NCI-H2227 treated with DMSO at 0.1 percent for 48 hours (cell line): ENCODE data around the gene PPM1H.

ENCODE experiments used
- DNase-seq: peaks from one replicate; lab custom pipeline; 2025; lab: John Stamatoyannopoulos, UW

PPM1H gene

DNA sequence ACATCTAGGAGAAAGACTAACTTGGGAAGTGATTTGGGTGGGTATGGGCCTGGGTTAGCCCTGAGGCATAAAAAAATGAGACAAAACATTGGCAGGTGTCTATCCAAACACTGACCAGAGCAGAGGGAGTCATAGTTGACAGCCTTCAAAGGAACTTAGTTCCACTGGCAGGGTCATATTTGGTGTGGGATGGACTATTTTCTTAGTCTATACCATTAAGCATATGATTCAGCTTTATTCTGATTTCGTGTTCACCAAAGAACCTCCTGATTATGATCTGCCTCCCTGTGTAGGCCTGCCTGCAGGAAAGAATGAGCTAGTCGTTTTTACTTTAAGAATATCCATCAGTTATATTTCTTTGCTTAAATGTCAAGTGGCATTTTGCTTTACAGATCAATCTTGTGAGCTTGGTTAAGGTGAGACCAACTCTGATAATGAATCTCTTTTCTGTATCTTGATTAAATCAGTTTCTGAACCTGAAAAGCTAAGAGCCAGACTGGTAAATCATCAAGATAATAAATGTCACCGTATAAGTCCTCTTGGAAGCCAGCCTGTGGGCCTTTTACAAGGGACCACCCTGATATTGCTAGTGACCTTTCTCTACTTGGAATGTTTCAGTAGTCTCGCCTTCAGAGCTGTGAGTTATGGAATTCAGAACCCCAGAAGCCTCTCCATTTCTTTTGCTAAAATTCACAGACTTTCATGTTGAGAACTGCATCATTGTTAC is 285.4 kb downstream of the PPM1H start:
- no peak for DNase-seq

DNA sequence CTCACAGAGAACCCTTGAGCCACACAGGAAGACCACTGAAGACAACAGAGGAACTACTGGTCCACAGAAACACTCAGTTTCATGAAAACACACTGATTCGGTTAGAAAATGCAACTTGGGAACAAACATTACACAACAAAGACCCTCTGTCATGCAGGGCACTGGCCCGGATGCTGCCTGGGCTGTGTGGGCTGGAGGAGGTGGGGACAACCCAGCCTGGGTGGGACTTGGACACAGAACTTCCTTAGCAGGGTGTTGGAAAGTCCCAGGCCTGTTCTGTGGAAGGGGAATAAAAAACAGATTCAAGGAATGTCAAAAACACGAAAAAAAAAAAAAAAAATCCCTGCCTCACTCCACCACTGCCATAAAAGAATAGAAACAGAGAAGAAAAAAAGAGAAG is 287.4 kb downstream of the PPM1H start:
- DNase-seq, result no peak

DNA sequence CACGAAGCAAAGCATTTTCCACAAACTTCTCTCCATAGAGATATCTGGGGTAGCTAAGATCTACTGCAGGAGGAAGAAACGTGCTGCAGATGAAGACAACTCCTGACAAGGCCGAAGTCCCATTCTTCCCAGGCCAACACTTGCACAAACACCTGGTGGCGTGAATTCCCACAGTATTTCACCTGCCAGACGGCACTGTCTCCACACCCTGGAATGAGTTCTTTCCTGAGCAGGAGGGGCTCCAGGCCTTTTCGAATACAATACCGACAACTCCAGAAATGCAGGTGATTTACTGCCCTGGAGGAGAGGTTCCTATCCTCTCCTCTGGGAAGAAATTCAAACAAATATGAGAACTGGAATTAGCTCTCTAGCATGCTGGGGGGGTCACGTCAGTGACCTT is 288.4 kb downstream of the PPM1H start:
- no peak for DNase-seq

DNA sequence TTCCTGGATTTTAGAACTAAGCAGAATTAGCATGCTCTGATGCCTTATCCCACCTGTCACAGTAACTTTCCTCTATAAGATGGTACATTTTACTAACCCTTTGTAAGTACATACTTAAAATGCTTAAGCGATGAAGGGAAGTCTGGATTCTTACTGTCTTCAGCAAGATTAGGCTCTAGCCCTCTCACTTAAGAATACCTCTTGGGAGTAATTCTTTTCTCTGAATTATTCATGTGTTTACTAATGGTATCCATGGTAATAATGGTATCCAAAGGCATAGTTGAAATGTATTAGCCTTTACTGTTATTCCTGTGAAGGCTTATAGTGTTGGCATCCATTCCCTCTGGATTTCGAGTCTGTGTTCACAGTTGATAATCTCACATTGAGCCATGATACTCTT is 291.5 kb downstream of the PPM1H start:
- DNase-seq, result no peak

DNA sequence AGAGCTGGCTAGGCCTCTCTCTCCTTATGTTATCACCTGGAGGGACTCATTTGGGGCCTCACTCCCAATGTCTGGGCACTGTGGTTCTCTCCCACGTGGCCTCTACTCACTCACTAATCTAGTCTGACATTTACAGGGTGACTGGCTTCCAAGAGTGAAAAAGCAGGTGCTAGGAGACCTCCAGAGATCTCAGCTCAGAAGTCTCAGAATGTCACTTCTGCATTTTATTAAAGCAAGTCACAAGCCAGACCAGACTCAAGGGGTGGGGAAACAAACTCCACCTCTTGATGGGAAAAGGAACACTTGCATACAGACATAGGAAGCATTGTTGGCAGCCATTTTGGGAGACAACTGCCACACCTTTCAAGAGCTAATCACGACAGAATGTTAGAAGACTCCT is 292.5 kb downstream of the PPM1H start:
- no peak for DNase-seq

DNA sequence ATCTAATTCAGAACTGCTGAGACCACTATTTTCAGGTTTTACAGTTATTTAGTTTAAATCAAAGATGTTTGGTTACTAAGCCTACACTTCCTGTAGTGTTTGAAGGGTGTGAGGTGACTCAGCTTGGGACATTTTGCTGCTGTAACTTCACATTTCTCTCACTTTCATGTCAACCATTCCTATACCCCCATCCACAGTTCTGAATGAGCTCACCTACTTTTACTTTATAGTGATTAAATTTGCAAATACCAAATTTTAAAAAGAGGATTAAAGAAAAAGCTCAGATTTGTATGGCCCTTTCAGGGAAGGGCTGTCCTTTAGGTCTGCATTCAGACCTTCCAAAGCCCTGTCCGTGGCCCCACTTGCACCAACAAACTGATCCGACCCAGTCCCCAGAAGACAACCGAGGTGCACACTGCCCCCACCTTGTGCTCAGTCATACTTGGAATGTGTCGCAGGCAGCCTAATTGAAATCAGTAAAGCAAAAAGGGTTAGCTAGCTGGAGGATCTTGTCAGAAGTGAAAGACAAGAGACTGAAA is 294.0 kb downstream of the PPM1H start:
- DNase-seq, result no peak

DNA sequence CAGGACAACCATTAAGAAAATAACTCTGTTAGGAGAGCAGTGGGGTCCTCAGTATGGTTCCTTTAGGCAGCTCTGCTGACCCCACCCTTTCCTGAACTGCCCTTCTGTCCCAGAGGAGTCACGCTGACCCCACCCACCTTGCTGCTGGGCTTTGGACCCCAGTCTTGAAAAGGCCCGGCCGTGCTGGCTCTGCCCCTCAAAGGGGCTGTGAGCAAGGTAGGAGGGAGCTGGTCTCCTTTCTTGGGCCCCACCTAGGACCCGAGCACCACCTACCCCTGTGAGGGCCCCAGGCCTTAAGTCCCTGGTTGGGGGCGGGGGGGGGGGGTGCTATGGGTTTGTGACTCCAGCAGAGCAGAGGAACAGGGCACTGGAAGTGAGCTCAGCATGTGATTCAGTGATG is 297.3 kb downstream of the PPM1H start:
- no peak for DNase-seq

DNA sequence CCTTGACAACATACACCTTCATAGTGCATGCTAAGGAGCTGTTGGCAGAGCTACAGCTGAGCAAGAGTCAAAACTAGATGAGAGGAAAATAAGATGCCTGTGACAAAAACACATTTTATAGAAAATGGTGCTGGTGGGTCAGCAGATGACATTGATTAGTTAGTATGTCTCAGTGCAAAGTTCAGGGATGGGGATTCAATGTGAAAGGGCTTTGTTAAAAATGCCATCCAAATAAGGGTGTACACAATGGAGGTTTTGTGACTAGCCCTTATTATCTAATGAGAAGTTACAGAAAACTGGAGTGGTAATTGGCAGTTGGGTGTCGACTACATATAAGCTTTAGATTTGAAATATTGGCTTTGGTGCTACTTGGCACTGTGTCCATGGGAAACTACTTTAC is 299.3 kb downstream of the PPM1H start:
- no peak for DNase-seq

DNA sequence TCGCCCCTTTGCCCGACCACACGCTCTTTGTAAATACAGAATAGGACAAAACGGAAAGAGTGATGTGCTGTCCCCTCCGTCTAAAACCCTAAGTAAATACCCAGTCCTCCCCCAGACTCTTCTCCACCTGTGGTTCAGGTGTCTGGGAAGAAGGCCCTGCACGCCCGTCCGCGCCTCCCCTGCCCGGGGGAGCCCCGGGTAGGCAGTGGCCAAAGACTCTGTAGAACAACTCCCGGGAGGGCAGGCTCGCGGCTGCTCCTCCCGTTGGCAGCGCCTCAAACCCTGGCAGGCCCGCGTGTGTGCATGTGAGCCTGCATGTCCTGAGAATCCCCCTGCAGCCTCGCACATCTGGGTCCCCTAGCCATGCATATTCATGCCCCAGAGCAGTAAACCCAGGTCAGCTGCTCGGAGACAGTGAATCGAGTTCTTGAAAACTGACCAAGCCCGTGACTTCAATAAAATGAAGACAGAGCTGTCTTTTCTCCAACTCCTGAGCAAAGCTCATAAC is 302.5 kb downstream of the PPM1H start:
- no peak for DNase-seq

DNA sequence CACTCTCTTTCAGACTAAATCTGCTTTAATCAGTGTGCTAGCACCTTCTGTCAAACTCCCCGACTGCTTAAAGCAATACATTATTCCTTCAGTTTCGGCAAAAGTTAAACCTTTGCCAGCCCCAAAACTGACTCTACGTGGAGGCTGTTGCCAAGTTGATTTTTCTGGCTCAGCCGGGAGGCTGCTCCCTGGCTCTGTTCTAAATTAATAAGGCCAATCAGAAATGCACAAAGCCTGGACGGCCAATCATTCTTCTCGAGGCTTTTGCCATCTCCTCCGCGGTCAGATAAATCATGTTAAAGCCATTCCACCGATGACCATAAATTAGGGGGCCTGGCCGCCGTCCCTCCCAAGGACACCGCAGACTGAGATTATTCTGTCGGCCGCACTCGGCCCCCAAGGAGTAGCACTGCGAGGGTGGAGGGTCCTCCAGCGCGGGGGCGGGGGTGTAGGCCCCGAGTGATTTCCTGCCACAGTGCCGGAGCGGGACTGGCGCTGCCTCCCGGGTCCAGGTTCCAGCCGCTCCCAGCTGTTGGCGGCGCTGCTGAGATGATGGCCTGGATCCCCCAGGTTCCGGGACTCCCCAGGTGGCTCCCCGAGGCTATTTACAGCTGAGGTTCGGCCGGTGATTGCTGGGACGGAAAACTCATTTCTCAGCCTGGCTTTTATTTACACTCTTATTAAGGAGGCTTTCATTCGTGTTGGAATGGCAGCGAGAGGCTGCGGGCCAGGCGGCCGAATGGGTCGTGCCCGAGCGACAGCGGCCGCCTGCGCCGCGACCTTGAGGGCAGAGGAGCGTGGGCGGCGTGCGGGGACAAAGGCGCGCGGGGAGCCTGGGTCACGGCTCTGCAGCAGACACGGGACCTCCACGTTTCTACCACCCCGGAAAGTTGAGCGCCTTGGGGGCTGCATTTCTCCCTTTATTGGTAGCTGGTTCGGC is 303.2 kb downstream of the PPM1H start:
- peak; percentile 66 for DNase-seq

DNA sequence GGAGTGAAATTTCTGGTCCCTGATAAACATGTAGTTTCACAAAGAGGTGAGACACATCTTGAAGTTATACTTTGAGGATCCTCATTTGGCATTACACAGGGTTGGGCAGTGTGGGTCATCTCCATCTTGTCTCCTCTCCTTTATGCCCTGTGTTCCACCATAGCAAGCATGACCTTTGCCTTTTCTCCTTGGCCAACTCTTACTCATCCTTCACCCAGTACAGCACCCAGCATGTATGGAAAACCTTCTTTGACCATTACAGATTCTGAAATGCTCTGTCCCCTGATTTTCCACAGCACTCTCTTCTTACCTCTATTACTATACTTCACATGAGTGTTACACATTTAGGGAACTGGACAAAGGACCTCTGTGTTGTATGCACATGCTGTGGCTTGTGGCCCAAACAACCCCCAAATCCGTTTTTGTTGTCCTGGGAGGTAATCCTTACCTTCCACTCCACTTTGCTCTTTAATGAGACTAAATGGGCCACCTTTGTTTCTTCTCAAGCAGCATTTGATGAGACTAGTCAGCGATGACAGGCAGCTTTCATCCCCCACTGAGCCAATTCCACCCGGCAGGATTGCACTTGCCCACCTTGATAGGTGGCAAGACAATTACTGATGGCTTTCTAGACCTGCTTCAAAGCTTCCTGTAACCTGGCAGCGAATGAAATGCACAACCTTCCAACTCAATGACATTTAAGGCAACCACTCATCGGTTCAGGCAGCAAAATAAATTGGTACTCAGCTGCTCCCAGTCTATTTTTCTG is 304.8 kb downstream of the PPM1H start:
- no peak for DNase-seq

DNA sequence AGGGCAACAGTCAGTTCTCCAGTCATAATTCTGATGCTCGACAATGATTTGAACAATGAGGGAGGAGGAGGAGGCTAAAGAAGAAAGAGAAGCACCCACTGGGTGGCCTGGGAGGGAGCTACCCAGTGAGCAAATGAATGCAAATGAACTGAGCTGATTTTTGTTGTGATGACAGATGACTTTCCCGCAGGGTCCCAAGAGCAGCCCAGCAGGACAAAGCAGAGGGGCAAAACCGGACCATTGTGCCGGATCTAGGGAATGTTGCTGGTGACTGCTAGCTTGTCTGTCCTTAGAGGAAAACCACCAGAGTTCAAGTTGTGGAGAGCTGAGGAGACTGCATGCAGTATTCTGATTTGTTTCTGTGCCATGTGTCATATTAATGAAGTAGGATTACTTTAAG is 305.5 kb downstream of the PPM1H start:
- DNase-seq, result no peak

DNA sequence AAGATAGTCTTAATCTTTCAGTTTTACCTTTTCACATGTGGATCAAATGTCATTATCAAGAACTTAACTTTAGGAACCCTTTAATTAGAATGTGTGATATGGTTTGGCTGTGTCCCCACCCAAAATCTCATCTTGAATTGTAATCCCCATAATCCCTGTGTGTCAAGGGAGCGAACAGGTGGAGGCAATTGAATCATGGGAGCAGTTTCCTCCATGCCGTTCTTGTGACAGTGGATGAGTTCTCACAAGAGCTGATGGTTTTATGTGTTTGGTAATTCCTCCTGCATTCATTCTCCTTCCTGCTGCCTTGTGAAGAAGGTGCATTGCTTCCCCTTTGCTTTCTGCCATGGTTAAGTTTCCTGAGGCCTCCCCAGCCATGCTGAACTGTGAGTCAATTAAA is 307.8 kb downstream of the PPM1H start:
- DNase-seq, result no peak

DNA sequence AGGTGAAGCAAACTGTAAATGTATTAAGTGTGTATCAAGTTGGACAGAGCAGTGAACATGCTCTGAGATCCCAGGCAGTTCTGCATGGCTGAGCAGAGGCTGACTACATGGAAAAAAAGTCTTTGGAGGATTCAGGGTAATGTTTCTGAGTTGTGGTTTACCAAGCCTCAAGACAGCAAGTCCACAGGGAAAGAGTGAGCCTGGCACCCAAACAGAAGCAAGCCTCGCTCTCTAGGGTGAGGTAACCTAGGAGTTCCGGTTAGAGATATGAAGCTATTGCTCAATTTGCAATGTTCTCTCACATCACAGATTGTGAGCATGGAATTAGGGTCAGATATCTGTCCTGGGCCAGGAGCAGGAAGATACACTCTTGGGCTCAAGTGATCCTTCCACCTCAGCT is 309.7 kb downstream of the PPM1H start:
- no peak for DNase-seq

DNA sequence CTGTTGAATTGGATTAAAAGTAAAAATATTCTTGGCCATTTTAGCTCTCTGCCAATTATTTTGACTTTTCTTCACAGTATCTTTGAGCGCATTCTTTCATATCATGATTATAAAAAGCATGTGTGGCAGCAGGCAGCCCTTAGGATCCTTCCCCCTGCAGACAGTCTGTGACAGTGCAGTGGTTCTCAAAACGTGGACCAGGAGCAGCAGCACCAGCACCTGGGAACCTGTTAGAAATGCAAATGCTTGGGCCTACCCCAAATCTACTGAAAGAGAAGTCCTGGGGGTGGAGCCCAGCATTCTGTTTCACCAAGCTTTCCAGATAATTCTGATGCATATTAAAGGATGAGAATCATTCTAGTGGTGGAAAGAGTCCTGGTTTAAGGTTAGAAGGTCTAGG is 312.8 kb downstream of the PPM1H start:
- DNase-seq, result no peak

DNA sequence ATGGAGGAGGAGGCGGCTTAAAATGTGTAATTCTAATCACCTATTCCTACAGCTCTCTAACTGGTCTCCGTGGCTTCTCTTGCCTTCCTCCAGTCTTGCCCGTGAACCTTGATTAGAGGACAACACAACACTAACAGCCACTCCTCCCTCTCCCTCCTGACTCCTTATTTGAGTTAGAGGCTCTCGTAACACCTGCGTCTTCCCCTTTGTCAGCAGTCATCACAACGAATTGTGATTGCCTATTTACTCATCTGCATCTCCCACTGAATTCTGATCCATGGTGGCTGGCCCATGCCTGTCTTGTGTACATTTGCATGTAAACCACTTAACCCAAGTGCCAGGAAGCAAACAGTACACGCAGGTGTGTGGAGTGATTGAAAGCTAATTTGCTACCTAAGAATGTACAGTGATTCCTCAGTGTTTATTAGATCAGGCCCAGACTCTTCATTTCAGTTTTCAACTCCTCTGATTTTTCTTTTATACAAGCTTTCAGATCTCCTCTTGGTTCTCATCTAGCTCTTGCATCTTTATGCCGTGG is 313.8 kb downstream of the PPM1H start:
- peak; percentile 8 for DNase-seq

DNA sequence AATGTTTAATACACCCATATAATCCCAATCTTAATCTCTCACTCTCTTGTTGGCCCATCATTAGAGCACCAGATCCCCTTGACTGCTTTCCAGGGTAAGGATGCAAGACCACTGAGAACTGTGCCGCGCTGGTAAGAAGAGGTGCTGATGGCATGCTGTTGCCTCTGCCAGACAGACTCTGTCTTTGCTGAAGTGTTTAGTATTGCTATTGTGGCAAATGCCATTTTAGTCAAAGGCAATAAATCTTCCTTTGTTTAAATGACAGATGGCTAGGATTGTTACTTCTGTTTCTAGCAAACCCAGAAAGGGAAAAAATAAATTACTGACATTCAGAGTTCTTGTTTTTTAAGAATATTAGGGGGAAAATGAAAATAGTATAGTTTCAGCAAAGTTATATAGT is 316.0 kb downstream of the PPM1H start:
- no peak for DNase-seq

DNA sequence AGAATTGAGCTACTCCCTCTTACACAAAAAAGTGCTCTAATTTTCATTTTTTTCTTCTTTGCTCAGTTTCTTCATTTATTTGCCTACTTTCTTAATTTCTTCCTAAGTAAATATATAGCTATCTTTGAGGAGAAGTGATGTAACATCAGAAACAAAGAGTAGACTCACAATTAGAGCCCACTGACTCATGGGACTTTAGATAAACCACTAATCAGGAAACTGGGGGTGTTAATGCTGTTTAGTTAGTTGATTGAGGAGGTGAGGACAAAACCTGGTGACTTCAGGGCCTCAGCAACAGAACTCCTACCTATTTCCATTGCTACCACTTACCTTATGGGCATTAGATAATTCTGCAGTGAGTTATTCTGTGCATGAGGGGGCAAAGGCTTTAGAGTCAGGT is 316.6 kb downstream of the PPM1H start:
- no peak for DNase-seq

DNA sequence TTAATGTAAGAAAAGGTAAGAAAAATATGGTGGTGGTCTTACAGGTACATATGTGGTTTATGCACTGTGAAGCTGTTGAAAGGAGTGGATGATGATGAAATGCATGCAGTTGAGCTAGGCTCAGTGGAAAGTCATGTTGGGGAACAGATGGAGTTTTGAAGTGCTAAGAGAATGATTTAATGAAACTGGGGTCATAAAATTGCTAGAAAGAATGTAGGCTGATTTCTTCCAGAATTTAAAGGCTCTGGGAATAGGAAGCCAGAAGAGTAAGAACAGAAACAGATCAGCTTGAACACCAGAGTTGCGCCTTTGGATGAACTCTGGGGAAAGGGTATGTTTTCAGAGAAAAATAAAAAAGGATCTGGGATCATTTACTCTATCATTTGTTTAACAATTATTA is 321.9 kb downstream of the PPM1H start:
- no peak for DNase-seq

DNA sequence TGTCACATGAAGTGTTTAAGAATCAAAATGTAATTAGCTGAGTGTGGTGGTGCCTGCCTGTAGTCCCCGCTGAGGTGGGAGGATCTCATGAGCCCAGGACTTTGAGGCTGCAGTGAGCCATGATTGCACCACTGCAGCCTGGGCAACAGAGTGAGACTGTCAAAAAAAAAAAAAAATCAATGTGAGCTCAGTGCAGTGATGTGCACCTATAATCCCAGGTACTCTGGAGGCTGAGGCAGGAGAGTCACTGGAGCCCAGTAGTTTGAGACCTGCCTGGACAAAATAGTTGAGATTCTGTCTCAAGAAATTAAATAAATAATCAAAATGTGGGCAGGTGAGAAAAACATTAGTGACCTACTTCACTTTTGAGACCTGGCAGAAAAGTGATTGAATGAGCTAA is 328.3 kb downstream of the PPM1H start:
- DNase-seq, result no peak

DNA sequence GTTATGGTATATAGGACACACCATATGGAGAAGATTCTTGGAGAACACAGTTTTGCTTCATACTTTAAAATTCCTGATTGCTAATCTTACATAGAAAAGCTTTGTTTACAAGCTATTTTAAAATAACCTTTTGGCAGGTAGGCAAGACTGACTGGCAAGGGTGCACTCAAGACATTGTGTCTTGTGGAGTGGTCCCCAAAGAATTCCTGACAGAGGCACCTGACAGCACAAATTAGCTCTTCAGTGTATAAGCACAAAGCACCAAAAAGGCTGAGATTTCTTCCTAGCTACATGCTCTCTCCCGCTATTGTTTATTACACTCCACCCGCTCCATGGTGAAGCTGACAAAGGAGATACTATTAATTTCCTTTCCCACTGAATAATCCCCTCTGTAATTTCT is 329.0 kb downstream of the PPM1H start:
- no peak for DNase-seq

DNA sequence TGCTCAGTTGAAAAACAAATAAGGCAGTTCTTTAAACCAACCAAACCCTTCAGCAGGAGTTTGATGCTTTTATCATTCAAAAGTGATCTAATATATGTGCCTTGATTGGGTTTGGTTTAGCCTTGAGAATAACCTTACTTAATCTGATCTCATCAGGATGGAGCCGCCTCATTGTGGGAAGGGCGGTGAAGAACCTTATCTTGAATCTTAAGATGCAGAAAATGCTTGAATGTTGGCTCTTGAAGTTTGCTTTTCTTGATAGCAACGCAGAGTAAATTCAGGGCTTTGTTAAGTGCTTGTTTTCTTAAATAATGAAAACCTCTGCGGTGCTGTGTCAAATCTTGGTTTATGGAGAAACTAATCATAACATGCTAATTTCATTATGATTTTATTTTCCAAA is 330.1 kb downstream of the PPM1H start:
- no peak for DNase-seq
